ENCODE measurements around the gene SPTA1.

Gene SPTA1

DNA sequence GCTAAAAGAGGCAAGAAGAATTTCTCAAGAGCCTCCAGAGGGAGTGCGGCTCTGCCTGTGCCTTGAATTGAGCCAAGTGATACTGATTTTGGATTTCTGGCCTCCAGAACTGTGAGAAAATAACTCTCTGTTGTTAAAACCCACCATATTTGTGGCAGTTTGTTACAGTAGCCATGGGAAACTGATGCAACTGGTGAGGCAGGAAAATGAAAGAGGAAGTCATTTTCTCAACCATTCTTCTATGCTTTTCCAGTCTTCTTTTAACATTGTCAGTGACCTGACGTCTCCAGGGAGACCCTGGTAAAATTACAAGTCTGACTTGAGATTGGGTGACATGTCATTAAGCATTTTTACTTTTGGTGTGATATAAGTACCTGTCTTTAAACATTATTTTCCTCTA lies 121.9 kb downstream of the SPTA1 start:
- DNase-seq = no peak

- no peak for DNase-seq
Observed at GRCh38 chr1:158563853-158564252, 122.7 kb downstream of the SPTA1 start.

All from NCI-H226 (cell line).